SIG-M5 treated with dmso at 0.1 percent for 504 hours (cell line): Measurements from ENCODE around the gene CAMSAP2.
"Not testable (repeated sequence)": the region's sequence is repeated elsewhere in the genome, so short reads cannot be mapped to it uniquely, and the experiment has no call there.

Source experiments
- DNase-seq: peaks from one replicate; lab custom pipeline; 2025; ENCODE audit not compliant: unreplicated experiment; lab: John Stamatoyannopoulos, UW

CAMSAP2 gene

DNA sequence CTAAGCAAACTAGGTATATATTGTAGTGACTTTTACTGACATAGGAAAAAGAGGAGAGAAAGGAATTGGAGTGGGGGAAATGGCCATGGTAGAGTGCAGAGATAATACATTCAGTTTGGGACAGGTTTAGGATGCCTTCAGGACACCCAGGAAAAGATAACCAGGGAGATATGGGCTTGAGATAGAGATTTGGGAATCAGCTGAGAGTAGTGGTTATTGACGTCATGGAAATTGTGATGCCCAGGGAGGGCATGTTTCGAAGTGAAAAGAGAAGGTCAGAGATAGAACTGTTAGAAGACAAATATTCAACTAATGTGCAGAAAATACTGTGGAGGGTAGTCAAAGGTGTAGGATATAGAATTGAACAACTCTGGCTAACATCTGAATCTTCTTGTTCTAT lies 40.6 kb downstream of the CAMSAP2 start:
- DNase-seq = no peak

DNA sequence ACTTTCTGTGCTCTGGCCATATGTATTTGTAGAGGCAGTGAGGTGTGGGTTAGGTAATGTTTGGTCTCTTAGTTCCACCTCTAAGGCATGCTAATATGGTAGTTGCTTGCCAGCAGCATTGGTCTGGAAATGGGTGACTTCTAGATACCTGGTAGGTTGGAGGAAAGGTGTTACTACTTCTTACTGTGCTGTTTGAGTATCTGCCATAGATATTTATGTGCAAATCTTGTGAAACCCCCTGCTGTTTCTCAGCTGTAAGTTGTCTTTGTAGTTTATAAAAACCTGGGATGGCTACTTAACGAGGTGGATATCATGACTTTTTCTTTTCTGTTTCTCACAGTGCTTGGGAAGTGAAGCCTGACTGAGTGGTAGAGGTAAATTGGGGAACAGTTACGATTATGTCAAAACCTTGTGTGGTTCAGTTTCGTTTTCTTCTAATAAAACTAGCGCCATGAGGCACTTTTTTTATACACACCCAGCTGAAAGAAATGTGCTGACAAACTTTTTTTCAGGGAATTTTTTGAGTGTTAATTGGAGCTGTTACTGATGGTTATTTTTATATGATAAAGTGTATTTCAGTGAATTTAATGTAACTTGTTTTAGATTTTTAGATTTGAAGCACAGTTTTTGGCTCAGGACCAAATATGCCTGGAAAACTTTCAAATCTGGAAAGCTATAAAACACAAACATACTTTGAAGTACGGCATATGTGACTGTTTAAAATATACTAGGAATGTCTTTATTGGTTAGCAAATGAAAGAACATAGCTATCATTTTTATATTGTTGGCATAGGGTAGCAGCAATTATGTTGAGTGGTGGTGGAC lies 42.1 kb downstream of the CAMSAP2 start:
- peak; percentile 45 for DNase-seq

- no peak for DNase-seq
These were observed 45.2 kb downstream of the CAMSAP2 start for GRCh38 chr1:200783926-200784325.

DNA sequence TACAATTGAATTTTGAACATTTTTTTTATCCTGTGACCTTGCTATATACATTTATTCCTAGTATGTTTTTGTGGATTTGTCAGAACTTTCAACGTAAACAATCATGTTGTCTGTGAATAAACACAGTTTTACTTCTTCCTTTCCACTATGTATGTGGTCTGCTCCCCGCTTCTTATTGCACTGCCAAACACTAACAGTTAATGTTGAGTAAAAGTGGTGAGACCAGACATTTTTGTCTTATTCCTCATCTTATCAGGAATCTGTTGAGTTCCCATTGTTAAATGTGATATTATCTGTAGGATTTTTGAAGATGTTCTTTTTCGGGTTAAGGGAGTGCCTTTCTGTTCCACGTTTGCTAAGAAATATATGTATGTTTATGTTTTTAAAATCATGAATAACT lies 45.9 kb downstream of the CAMSAP2 start:
- DNase-seq = no peak

DNA sequence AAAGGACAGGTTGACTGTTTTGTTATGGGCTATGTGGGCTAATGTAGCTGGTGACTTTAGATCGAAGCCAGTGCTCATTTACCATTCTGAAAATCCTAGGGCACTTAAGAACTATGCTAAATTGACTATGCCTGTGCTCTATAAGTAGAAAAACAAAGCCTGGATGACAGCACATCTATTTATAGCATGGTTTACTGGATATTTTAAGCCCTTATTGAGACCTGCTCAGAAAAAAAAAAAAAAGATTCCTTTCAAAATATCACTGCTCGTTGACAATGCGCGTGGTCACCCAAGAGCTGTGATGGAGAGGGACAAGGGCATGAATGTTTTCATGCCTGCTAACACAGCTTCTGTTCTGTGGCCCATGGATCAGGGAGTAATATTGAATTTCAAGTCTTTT lies 48.1 kb downstream of the CAMSAP2 start:
- DNase-seq = no peak

- DNase-seq = no peak
These were observed 49.2 kb downstream of the CAMSAP2 start for GRCh38 chr1:200787896-200788387.

DNA sequence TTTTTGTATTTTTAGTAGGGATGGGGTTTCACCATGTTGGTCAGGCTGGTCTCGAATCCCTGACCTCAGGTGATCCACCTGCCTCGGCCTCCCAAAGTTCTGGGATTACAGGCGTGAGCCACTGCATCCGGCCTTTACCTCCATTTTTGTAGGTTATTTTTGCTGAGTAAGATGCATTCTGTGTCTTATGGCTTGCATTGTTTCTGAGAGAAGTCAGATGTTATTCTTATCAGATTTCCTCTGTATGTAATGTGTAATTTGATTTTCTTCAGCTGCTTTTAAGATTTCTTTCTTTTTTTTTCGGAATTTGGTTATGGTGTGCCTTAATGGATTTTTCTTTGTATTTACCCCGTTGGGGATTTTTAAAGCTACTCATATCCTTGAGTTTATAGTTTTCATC lies 52.3 kb downstream of the CAMSAP2 start:
- DNase-seq = not testable (repeated sequence)

DNA sequence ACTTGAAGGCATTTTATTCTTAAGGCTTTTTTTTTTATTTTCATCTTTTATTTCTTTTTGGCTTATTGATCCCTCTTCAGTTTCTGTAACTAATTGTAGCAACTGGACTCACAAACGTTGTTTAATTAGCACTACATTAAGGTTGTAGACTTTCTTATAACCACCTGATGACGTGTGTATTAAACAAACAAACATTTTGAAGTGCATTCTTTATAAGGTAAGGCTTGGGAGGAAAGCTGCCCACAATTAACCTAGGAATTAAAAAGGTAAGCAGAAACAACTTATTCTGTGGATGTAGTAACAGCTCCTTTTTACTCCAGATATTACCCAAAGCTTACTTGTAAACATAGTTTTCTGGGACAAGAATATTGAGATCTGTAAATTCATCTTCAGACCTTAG lies 55.0 kb downstream of the CAMSAP2 start:
- no peak for DNase-seq

- DNase-seq = no peak
These were observed 55.9 kb downstream of the CAMSAP2 start for GRCh38 chr1:200794506-200795065.

GRCh38 chr1:200795156-200795555 lies 56.5 kb downstream of the CAMSAP2 start:
- no peak for DNase-seq

DNA sequence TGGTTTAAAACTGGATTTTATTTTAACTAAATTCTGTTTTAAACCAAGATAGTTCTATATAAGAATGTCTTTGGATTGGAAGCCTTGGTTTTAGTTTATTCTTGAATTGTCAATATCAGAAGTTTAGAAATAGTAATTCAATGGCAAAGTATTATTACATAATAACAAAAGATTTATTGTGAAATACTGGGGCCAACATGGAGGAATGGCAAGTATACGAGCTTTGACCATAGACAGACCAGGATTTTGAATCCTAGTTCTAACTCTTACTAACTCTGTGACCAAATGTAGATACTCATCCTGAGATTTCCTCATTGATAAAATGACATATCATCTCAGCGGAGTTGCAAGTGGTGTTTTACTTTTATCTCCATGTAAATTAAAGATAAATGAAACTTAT lies 63.3 kb downstream of the CAMSAP2 start:
- no peak for DNase-seq

DNA sequence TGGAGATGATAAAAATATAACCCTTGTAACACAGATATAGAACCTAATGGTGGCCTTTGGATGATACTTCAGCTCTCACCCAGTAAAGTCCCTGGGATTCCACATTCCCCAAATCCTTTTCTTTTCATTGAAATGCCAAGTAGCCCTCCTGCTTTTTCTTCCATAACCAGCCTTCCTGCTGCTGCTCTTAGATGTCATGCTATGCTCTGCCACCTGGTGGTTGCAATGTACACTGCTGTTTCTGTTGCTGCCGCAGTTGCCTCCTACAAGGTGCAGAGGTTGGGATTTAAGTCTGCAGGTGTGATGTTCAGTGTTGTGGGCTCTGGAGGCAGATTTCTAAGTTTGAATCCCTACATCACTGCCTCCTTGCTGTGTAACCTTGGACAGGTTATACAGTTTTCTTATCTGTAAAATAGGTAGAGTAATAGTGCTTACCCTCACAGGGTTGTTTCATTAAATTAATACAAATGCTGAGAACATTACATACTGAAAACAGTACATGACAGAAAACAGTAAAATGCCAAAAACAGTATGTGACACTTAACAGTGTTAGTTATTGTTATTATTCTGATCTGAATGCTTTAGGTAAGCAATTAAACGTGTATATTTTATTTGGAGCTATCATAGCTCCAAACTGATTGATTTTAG lies 64.3 kb downstream of the CAMSAP2 start:
- peak; percentile 85 for DNase-seq

GRCh38 chr1:200805719-200806118 lies 67.0 kb downstream of the CAMSAP2 start:
- no peak for DNase-seq

DNA sequence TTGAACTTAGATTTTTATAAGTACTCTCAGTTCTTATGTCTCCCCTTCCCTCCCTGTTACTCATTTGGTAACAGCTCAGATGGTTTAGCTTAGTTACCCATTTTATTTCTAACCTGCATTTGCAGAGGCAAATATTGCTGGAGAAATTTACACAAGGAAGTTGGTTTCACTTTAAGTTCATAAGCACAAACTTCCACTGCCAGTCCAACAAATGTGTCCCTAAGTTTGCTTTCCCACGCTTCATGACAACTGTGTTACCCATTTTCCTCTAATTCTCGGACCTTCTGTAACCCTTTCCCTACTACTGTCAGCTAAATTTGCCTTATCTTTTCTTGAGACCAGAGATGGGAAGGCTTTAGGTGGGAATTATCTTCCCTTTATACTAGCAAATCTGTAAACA lies 70.2 kb downstream of the CAMSAP2 start:
- DNase-seq = no peak

DNA sequence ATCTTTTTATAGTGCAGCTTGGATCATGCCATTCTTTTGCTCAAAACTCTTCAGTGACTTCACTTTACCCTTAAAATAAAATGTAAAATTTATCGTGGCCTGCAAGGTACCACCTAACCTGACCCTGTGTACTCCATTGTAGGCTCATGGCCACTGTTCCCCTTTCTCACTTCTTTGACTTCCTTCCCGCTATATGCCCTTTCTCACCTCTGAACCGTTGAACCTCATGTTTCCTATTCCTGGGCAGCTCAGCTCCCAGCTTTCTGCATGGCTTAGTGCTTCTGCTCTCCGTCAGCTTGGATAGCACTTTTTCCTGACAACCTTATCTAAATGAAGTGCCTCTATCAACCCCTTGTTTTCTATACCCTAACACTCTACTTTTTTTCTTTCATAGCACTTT lies 73.0 kb downstream of the CAMSAP2 start:
- no peak for DNase-seq

DNA sequence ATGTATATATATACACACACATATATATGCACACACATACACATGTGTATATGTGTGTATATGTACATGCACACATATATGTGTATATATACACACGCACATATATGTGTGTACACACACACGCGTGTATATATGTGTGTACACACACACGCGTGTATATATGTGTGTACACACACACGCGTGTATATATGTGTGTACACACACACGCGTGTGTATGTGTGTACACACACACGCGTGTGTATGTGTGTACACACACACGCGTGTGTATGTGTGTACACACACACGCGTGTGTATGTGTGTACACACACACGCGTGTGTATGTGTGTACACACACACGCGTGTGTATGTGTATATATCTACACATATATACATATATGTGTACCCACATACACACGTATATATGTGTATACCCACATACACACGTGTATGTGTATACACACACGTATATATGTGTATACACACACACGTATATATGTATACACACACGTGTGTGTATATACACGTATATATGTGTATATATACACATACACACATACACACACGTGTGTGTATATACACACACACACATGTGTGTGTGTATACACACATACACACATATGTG lies 78.0 kb downstream of the CAMSAP2 start:
- not testable (repeated sequence) for DNase-seq

- DNase-seq = no peak
These were observed 79.6 kb downstream of the CAMSAP2 start for GRCh38 chr1:200818248-200818647.

DNA sequence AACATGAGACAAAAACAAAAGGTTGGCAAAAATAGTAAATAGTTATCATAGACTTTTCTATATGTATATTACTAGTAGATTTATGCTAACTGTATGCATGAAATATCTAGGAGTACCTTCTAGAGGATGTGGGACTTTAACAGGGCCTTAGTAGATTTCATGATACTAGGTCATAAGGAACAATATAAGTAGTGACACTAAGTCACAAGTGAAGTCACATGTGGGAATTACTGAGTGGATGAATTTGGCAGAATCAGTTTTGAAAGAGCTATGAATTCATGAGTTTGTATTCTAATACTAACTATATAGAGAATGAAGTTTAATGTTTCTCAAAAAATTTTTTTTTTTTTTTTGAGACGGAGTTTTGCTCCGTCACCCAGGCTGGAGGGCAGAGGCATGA lies 81.0 kb downstream of the CAMSAP2 start:
- DNase-seq = no peak

DNA sequence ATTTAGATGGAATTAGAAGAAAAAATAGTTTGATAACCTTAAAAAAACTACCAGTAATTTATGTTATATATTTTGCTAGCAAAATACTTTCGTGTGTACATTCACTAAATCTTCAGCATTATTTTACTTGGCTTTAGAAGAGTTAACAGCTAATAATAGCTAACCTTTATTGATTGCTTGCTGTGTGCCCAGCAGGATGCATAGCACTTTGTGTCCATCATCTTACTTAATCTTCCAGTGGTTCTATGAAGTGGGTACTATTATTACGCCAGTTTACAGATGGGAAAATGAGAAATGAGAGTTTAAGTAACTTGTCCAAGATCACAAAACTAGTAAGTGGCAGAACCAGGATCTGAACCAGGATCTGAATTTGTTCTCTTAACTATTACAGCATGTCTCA lies 92.4 kb downstream of the CAMSAP2 start:
- no peak for DNase-seq

GRCh38 chr1:200834383-200834782 lies 95.7 kb downstream of the CAMSAP2 start:
- DNase-seq = no peak

GRCh38 chr1:200836213-200836612 lies 97.5 kb downstream of the CAMSAP2 start:
- DNase-seq = no peak
